GM12878 (cell line): ENCODE data around the gene RBPJ. TPM values are rescaled to one million over a fixed set of nuclear protein-coding genes. Genes with fewer than 3 reads are reported as not detected.

ENCODE experiments used
- BCLAF1 ChIP-seq: fragments of 450-650 bp; IDR thresholded peaks from 2 replicates; pipeline ENCODE4 v1.6.1; 2017; ENCODE audit warnings: antibody characterized with exemption, mild to moderate bottlenecking, moderate library complexity
- DPF2 ChIP-seq: fragments of 450-650 bp; IDR thresholded peaks from 2 replicates; pipeline ENCODE4 v1.6.1; 2017; ENCODE audit warnings: mild to moderate bottlenecking
- GATAD2B ChIP-seq: fragments of 450-650 bp; conservative IDR thresholded peaks from 2 replicates; pipeline ENCODE4 v1.6.1; 2017; ENCODE audit warnings: low read depth, mild to moderate bottlenecking, moderate library complexity
- NFXL1 ChIP-seq: fragments of 450-650 bp; IDR thresholded peaks from 2 replicates; pipeline ENCODE4 v1.6.1; 2017; ENCODE audit warnings: antibody characterized with exemption, mild to moderate bottlenecking, borderline replicate concordance
- NR2F1 ChIP-seq: fragments of 450-650 bp; conservative IDR thresholded peaks from 2 replicates; pipeline ENCODE4 v1.6.1; 2017; ENCODE audit warnings: mild to moderate bottlenecking
- PML ChIP-seq: IDR thresholded peaks from 2 replicates; pipeline ENCODE4 v1.6.1; 2012; ENCODE audit warnings: low read length, inconsistent platforms
- REST ChIP-seq: IDR thresholded peaks from 2 replicates; pipeline ENCODE4 v1.6.1; 2012; ENCODE audit warnings: mild to moderate bottlenecking, low read depth, low read length
- STAT1 ChIP-seq: fragments of 450-650 bp; conservative IDR thresholded peaks from 2 replicates; pipeline ENCODE4 v1.6.1; 2014; ENCODE audit warnings: antibody characterized with exemption, mild to moderate bottlenecking
- TARDBP ChIP-seq: IDR thresholded peaks from 2 replicates; pipeline ENCODE4 v1.6.1; 2016; ENCODE audit warnings: borderline replicate concordance
- ZBTB11 ChIP-seq: fragments of 450-650 bp; formaldehyde crosslinking; IDR thresholded peaks from 2 replicates; pipeline ENCODE4 v1.5.0; 2022; ENCODE audit warnings: mild to moderate bottlenecking, missing genetic modification characterization
- ZNF687 ChIP-seq: fragments of 450-650 bp; IDR thresholded peaks from 2 replicates; pipeline ENCODE4 v1.6.1; 2017; ENCODE audit warnings: mild to moderate bottlenecking, moderate library complexity
- polyA plus RNA-seq, 11 experiments: library from polyadenylated mRNA; depleted of rRNA in 4 of 11; unstranded in 6 of 11; stranded (reverse) in 5 of 11; fragments of >200 nt; fragmentation: Nextera tagmentation in 4 of 11; fragmentation: Illumina TruSeq in 1 of 11; extraction: Ambion mirVana in 4 of 11; extraction: Trizol in 1 of 11; gene quantifications; 1 replicate in 1 of 11; 2 replicates in 10 of 11; pipeline versions ENCODE4 v1.2.1 to v1.2.3, GENCODE V29; 2011 to 2016; ENCODE audit warnings: inconsistent platforms in 2 of 11, missing spikeins in 2 of 11, low read depth in 1 of 11
- total RNA-seq, 4 experiments: library from RNA; depleted of rRNA in 3 of 4; stranded (reverse); fragments of >200 nt in 3 of 4; fragmentation: Illumina TruSeq in 1 of 4; extraction: Trizol in 1 of 4; gene quantifications; 2 replicates each; pipeline versions ENCODE4 v1.2.1 to v1.2.3, GENCODE V29; 2013 to 2021

Gene RBPJ
- total and polyA plus RNA-seq, 10 of the 15 experiments (the other 5 are each of a cell fraction or from before 2014, with no cell fraction given): 24.5 to 87.6 (median 41.6) TPM

- no peak for TF ChIP-seq BCLAF1
- TF ChIP-seq STAT1: no peak
- TF ChIP-seq ZNF687: no peak
- no peak for TF ChIP-seq NFXL1
- TF ChIP-seq GATAD2B: no peak
- TF ChIP-seq DPF2: no peak
- no peak for TF ChIP-seq TARDBP
- TF ChIP-seq ZBTB11 (CRISPR knock-in tag): no peak
- TF ChIP-seq PML: no peak
- no peak for TF ChIP-seq REST
- no peak for TF ChIP-seq NR2F1
Measured at GRCh38 chr4:26418850-26419249, 98.0 kb downstream of the RBPJ start (continued).
